Activated CD4-positive, alpha-beta T cell treated with anti-CD3 and anti-CD28 coated beads, Interleukin-2, amount 50 U/mL, for 4 hours (primary cell): ENCODE measurements around the gene AQP10.
A peak's percentile ranks its signal among the peaks of the same experiment; 100 is the strongest.
"Not testable (repeated sequence)": the region's sequence is repeated elsewhere in the genome, so short reads cannot be mapped to it uniquely, and the experiment has no call there.

Experiments
- DNase-seq, 2 experiments: peaks; one replicate each; pipeline ENCODE4 v3.0.0-alpha.2; 2020

Gene AQP10

DNA sequence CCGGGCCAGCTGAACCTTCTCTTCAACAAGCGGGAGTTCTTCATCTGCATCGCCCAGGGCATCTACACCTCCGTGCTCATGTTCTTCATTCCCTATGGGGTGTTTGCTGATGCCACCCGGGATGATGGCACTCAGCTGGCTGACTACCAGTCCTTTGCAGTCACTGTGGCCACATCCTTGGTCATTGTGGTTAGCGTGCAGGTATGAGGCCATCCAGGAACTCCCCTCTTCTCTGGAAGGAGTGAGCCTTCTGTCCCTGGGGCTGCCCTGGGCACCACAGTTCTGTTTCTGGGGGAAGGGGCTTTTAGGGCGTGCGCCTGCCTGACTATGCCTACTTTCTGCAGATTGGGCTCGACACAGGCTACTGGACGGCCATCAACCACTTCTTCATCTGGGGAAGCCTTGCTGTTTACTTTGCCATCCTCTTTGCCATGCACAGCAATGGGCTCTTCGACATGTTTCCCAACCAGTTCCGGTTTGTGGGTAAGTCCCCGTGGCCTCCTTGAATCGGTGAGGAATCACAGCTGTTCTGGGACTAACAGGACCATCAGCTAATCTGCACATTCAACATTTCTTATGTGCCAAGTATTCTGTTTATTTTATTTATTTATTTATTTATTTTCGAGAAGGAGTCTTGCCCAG lies 25.5 kb downstream of the AQP10 start:
- DNase-seq: no peak

- no peak for DNase-seq
Measured at GRCh38 chr1:154347961-154348360, 27.1 kb downstream of the AQP10 start.

DNA sequence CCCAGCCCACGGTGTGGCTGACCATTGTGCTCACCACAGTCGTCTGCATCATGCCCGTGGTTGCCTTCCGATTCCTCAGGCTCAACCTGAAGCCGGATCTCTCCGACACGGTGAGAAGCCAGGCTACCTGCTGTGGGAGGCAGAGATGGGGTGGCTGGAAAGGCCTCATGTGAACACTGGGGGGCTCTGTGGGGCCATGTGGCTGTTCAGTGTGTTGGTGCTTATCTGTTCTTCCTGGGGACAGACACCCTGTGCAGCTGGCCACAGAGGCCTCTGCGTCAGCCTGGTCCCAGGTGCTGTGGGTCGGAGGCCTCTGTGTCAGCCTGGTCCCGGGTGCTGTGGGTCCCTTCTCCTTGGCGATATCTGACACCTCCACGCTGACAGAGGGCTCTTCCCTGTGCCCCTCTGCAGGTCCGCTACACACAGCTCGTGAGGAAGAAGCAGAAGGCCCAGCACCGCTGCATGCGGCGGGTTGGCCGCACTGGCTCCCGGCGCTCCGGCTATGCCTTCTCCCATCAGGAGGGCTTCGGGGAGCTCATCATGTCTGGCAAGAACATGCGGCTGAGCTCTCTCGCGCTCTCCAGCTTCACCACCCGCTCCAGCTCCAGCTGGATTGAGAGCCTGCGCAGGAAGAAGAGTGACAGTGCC lies 27.7 kb downstream of the AQP10 start:
- no peak for DNase-seq

DNA sequence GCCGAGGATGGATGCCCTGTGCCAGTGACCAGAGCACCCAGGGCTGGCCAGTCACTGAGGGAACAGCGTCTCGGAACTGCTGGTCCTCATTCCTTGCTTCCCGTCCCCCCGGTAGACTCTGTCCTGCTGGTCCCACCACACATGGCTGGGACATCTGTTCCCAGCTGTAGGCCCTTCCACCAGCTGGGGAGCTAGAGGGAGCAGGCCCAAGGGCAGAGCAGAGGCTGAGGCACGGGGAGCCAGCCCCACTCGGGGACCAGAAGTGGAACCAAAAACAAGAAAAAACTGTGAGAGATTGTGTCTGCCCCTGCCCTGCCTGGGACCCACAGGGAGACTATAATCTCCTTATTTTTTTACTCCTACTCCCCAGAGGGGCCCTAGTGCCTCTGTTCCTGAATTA lies 28.2 kb downstream of the AQP10 start:
- no peak for DNase-seq

DNA sequence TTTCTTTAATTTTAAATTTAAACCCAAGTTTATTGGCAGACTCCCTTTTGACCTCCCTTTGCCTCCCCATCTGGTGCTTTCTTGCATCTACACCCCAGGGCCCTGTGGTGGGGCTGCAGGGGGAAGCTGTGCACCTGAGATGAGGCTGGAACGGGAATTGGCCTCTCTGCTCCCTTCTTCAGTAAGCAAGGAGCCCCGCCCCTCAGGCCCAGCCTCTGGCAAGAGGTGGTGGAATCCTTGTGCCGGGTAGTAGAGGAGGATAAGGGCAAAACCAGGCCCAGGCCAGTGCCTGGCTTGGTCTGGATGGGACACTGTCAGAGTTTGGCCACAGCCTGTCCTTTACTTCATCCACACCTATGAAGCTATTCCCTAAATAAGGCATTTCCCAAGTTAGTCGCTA lies 29.5 kb downstream of the AQP10 start:
- no peak for DNase-seq

GRCh38 chr1:154351363-154352068 lies 30.6 kb downstream of the AQP10 start:
- no peak for DNase-seq

- DNase-seq: no peak
Measured at GRCh38 chr1:154352245-154352580, 31.3 kb downstream of the AQP10 start.

DNA sequence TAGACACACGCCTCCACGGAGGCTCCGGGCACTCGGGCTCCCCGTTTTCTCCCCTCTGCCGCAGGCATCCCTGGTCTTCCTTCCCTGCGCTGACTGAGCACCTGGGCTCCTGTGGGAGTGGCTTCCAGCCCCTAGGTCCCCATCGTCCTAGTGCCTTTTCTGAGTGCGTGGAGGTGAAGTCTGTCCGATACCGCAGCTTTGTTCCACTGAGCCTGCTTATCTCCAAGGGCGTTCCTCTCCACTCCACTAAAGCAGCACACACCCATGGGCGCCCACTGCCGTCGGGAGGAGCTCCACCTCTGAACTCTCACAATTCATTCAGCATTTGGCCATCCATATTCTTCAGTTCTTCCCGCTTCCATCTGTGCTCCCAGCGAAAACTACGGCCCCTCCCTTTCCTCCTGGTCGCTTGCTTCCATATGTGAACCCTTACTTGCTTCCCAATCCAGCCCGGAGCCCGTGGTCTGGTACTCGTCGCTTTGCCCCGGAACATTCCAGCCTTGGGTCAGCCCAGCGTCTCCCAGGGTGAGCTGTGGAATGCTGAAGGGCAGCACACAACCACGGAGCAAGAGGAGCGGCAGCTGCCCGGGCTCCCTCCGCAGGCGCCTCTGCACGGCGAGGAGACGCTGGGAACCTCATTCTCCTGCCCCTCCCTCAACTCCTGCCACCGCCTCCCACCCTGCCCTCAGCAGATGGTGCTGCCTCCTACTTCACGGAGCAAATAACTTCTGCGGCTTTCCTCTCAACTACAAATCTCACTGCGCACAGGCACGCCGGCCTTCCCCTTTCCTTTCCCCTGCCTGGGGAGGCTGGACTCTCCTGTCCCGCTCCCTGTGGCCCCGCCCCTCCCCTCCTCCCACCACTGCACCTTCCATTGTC lies 31.9 kb downstream of the AQP10 start:
- peak; percentile 44 for DNase-seq

GRCh38 chr1:154353460-154353904 lies 32.6 kb downstream of the AQP10 start:
- DNase-seq: no peak

DNA sequence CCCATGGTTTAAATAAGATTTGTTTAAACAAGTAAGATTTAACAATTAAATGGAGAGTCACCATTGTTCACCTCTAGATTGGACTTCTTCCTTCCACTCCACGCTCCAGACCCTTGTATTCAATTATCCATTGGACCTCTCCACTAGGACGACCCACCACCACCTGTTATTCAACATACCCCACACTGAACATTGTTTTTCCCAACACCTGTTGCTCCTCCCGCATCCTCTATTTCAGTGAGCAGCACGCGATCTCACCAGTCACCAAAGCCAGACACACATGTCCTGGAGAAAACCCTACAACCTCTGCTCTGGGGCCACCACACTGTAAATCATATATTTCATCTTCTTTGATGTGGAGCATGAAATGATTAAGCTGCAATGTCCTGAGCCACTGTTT lies 33.1 kb downstream of the AQP10 start:
- no peak for DNase-seq

- DNase-seq: no peak
Measured at GRCh38 chr1:154358519-154358918, 37.6 kb downstream of the AQP10 start.

GRCh38 chr1:154360288-154360687 lies 39.4 kb downstream of the AQP10 start:
- DNase-seq: no peak

- not testable (repeated sequence) for DNase-seq
Measured at GRCh38 chr1:154360881-154361280, 40.0 kb downstream of the AQP10 start.

DNA sequence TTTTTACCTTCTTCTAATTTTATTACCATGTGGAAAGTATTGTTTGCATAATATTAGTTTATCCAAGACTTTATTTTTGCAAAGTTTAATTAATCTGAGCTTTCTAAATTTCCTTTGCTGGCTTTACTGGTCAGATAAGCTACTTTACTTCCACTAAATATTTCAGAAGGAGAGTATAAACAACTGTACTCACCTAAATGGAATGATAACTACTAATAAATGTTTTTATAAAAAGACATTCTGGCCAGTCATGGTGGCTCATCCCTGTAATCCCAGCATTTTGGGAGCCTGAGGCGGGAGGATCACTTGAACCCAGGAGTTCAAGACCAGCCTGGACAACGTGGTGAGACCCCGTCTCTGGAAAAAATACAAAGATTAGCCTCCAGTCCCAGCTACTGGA lies 40.5 kb downstream of the AQP10 start:
- DNase-seq: no peak

DNA sequence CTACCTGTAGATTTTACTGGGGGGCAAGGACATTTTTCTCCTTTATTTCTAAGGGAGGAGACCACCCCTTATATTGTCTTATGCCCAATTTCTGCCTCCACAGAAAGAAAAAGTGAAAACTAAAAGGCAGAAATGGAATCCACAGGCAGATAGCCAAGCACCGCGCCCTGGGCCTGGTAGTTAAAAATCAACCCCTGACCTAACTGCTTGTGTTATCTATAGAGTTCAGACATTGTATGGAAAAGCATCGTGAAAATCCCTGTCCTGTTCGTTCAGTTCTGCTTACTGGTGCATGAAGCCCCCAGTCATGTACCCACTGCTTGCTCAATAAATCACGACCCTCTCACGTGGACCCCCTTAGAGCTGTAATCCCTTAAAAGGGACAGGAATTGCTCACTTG lies 50.5 kb downstream of the AQP10 start:
- DNase-seq: no peak

DNA sequence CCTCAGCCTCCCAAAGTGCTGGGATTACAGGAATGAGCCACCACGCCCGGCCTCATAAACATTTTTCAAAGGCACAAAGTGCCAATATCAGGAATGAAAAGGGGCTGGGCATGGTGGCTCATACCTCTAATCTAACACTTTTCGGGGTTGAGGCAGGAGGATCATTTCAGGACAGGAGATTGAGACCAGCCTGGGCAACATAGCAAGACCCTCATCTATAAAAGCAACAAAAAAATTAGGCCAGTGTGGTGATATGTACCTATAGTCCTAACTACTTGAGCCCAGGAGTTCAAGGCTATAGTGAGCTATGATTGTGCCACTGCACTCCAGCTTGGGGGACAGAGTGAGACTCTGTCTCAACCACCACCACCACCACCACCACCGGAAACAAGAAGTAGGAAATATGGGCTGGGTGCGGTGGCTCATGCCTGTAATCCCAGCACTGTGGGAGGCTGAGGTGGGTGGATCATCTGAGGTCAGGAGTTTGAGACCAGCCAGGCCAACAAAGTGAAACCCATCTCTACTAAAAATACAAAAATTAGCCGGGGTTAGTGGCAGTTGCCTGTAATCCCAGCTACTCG lies 53.0 kb downstream of the AQP10 start:
- not testable (repeated sequence) for DNase-seq
